HG03039 (cell line): ENCODE results near the gene NEK11.
"Not testable (repeated sequence)": the region's sequence is repeated elsewhere in the genome, so short reads cannot be mapped to it uniquely, and the experiment has no call there.

Source experiments
- ATAC-seq: cut with Tn5 transposase; IDR thresholded peaks from one replicate; pipeline ENCODE4 v1.9.1; 2021; ENCODE audit warnings: mild to moderate bottlenecking, moderate library complexity; ENCODE audit not compliant: unreplicated experiment

Gene NEK11

DNA sequence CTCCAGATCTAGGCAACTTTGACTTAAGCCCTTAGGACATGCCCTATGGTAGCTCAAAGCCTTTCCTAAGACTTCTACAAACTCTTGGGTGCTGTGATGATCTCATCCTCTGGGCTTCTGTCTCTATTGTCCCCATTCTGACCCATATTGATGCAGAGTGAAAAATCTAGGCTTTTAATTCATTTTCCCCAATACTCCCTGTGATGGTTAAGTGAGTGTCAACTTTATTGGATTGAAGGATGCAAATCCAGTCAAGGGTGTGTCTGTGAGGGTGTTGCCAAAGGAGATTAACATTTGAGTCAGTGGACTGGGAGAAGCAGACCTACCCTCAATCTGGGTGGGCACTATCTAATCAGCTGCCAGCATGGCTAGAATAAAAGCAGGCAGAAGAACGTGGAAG is 257.6 kb downstream of the NEK11 start:
- no peak for ATAC-seq

DNA sequence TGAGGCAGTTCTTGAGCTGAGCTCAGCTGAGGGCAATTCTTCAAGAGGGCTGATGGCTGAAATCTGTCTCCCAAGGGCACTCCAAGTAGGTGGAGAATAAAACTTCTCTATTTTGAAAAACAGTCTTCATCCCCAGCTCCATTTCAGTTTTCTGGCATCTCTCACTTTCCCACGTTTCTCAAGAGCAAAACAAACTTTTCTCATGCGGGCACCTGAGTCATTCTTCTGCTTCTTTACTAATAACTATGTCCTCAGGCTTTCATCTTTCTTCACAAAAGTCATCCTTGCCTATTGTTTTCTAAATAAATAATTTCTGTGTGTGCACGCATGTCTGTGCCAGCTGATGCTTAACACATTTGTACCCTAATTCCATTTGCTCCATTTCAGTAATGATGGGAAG is 258.8 kb downstream of the NEK11 start:
- no peak for ATAC-seq

DNA sequence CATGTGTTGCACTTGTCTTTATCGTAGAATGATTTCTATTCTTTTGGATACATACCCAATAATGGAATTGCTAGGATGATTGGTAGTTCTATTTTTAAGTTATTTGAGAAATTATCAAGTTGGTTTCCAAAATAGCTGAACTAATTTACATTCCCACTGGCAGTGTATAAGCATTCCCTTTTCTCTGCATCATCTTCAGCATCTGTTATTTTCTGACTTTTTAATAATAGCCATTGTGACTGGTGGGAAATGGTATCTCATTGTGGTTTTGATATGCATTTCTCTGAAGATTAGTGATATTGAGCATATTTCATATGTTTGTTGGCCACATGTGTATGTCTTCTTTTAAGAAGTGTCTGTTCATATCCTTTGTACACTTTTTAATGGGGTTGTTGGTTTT is 273.2 kb downstream of the NEK11 start:
- ATAC-seq: no peak

- ATAC-seq: no peak
These were observed 277.2 kb downstream of the NEK11 start for GRCh38 chr3:131303848-131304247.

DNA sequence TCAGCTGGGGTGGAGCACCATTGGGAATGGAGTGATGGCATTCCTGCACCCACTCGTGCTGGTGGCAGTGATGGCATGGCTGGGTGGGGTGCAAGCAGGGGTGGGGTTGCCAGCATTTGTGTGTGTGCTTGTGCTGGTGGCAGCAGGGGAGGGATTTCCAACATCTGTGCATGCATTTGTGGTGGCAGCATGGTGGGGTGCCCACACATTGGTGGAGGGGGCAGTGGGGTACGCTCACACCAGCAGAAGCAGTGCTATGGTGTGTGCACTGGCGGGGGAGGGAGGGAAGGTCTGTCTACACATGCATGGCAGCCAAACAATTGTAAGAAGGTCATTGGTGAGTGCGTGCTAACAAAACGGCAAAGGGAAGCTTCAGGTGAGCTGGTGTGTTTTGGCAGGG is 278.2 kb downstream of the NEK11 start:
- ATAC-seq: no peak

DNA sequence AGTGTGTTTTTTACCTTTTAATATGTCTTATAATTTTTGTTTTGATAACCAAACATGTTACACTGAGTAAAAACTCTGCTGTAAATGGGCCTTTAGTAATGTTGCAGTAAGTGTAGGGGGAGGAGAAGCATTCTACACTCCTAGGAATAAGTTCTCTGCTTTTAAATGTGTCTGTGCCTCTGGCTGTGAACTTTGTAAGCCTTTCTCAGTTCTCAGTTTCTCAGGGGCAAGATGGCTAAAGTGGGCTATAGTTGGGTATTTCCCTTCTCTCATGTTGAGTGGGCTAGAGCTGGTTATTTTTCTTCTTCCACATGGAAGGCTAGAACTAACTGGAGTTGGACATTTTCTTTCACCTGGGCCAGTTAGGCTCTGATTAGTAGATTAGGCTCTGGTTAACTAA is 279.6 kb downstream of the NEK11 start:
- ATAC-seq: no peak

GRCh38 chr3:131314318-131314717 is 287.6 kb downstream of the NEK11 start:
- ATAC-seq: no peak

- no peak for ATAC-seq
These were observed 288.5 kb downstream of the NEK11 start for GRCh38 chr3:131315162-131315561.

DNA sequence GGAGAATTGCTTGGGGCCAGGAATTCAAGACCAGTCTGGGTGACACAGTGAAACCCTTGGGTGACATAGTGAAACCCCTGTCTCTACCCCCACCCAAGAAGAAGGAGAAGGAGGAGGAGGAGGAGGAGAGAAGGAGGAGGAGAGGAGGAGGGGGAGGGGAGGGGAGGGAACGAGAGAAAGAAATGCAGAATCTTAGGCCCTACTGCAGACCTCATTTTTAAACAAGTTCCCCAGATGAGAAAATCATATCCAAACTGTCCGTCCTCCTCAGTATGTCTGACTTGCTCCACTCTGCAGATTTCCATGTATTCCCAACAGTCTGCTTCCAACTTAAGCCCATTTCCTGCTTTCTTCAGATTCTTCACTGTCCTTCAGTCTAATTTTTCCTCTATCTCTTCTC is 291.0 kb downstream of the NEK11 start:
- ATAC-seq: no peak

- no peak for ATAC-seq
These were observed 296.3 kb downstream of the NEK11 start for GRCh38 chr3:131323014-131323413.

GRCh38 chr3:131323792-131324191 is 297.1 kb downstream of the NEK11 start:
- no peak for ATAC-seq

GRCh38 chr3:131324923-131325322 is 298.2 kb downstream of the NEK11 start:
- ATAC-seq: no peak

DNA sequence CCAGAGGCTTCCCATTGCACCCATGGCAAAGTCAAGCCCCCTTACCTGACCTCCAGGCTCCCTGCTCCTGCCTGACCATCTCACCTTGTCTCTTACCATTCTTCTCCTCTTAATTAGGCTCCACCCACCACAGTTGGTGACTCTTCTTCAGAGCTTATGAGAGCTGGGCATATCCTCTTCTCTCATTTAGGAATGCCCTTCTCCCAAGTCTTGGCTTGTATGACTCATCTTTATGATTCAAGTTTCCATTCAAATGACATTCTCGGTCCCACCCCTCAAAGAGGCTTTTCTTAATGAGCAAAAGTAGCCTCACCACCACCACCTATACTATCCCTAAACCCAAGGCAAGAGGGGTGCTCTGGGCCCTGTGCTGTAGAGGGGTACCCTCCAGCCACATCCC is 299.6 kb downstream of the NEK11 start:
- ATAC-seq: no peak

GRCh38 chr3:131328721-131329120 is 302.0 kb downstream of the NEK11 start:
- ATAC-seq: no peak

DNA sequence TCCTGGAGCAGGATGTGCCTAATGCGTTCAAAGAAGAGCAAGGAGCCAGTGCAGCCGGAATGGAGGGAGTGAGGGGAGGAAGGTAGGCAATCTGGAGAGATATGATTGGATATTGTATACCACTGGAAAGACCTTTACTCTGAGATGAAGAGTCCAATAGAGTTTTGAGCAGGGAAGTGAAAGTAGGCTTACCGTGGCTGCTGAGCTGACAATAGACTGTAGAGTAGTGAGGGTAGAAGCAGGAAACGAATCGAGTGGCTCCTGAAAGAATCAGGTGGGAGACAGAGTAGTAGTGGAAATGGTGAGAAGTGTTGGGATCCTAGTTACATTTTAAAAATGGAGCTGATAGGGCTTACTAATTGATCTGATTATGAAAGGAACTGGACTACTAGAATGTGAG is 303.1 kb downstream of the NEK11 start:
- ATAC-seq: no peak

- not testable (repeated sequence) for ATAC-seq
These were observed 304.9 kb downstream of the NEK11 start for GRCh38 chr3:131331456-131332085.

DNA sequence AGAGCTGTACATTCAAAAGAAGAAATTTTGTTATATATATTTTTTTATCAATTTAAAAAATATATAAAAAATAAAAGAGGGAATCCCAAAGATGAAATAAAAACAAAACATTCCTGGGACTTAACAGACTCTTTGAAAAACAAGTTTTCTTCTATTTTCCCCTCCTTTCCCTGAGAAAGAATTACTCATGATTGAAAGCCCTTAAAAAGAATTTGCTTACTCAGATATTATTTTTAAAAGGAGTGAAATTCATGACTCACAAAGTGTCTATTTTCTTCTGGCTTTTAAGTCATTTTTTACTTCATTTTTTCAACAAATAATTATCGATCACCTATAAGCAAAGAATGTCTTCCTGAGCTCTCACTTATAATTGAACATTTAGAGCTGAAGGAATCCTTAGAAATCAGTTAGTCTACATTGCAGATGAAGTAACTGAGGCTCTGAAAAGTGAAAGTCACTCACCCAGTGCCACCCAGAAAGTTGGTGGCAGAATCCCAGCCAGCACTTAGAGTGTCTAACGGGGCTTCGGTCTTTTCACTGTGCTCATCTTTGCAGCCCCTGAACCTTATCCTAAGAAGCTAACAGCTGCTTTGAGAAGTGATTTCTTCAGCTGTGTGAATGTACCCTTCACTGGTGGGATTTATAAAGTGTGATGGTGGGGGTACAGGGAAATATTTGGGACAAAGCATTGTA is 312.4 kb downstream of the NEK11 start:
- no peak for ATAC-seq

DNA sequence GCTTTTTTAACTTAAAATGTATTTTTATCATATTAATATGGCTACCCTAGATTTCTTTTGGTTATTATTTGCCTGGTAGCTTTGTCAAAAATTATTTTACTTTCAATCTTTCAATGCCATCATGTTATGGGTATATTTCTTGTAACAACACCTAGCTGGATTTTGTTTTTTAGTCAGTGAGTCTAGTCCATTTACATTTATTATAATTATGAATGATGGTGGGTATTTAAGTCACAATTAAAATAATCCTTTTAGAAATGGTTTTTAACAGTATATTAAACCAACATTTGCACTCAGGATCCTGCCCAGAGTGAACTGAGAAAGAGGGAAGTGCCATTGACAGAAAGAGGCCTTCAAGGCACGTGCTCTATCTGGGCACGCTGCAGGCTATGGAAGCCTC is 315.1 kb downstream of the NEK11 start:
- ATAC-seq: no peak

DNA sequence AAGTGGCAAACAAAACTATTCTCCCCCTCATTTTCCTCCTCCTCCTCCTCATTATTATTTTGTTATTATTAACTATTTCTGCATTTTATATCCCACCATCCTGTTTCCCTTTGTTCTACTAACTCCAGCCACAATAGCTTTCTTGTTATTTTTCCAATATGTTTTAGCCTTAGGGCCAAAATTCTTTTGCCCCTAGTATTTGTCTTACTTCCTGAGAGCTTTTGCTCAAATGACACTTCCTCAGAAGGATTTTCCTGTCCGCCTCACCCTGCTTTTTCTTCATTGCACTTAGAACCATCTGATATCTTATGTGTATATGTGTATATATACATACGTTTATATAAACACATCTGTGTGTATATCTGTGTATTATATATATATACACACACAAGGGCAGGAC is 322.2 kb downstream of the NEK11 start:
- ATAC-seq: no peak

DNA sequence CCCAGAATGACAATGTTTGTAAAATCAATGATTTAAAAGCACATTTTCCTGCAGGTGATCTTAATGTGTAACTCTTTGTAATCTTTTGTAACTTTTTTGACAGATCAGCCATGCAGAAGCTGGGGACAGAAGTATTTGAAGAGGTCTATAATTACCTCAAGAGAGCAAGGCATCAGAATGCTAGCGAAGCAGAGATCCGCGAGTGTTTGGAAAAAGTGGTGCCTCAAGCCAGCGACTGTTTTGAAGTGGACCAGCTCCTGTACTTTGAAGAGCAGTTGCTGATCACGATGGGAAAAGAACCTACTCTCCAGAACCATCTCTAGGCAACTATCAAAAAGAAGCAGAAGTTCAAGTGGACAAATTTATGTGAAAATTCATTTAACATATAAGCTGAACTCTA is 322.8 kb downstream of the NEK11 start:
- no peak for ATAC-seq

DNA sequence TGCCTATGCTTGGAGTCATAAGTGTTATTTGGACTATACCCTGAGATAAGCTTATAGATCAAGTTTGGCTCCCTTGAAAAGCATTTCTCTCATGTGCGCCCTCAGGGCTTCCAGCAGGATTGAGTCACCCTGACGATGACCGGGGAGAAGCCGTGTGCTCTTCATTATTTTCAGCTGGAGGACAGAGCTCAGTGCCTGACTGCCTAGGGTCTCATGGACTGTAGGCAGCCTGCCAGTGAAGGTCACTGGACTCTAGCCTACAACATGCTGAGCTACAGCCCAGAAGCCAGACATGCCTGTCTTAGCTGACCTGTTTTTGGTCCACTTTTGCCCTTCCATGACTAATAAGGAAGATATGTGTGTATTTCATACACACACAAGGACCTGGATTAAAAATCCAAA is 323.3 kb downstream of the NEK11 start:
- ATAC-seq: no peak

- ATAC-seq: no peak
These were observed 323.8 kb downstream of the NEK11 start for GRCh38 chr3:131350506-131350905.
